ENCODE results near the gene HACD1. TPM values are rescaled to one million over a fixed set of nuclear protein-coding genes. Genes with fewer than 3 reads are reported as not detected.
"Not testable (repeated sequence)": the region's sequence is repeated elsewhere in the genome, so short reads cannot be mapped to it uniquely, and the experiment has no call there.

The HACD1 gene
- total RNA-seq, 1 donor from 2014 or later, result 41.6 TPM

DNA sequence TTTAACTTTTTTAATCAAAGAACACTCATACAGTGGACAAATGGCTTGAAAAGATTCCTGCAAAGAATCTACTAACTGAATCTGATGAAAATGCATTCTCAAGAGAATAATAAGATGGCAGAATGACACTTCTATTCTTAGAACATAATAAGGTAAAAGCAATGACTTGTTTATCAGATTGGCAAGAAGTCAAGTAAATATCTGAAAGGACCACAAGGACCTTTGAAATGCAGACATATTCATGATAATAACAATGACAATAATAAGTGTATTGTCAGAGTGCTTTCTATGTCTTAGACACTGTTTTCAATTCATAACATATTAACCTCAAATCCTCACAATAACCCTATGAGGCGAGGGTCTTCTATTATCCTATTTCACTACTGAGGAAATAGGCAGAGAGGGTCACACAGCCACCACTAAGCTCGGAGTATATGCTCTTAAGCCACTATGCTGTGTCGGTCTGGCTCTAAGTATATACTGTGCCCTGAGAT is 10.6 kb downstream of the HACD1 start:
- intact Hi-C loops (cut with DNase I), result loop anchor here (1.0 to 5.0 kb wide), 2 partner anchors 36 to 137 kb away; partner anchors contain the start of gene STAM
- Histone ChIP-seq H3K4me3 (no peak overlapping the region), H3K27ac (no peak overlapping the region), H3K4me1 (no peaks in the 10 kb centered on the region), H3K36me3 (peaks cover 12 to 29% of the 10 kb centered on the region in 2 donors), H3K27me3 (no peaks in the 10 kb centered on the region), H3K9me3 (no peaks in the 10 kb centered on the region)
- no peak for TF ChIP-seq CTCF (IDR thresholded peaks at IDR 0.05)
- no peak for DNase-seq (ENCODE audit: low spot score in 2 of 2)

DNA sequence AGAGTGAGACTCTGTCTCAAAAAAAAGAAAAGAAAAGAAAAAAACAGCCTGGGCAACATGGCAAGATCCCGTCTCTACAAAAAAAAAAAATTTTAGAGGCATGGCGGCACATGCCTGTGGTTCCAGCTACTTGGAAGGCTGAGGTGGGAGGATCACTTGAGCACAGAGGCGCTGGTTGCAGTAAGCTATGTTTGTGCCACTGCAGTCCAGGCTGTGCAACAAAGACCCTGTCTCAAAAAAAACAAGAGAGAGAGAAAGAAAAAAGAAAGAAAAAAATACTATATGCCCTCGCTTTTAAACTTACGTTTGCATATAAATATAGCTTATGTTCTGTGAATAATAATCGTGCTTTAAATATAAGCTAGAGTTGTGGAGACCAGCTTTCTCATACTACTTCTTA is 11.2 kb downstream of the HACD1 start:
- intact Hi-C loops (cut with DNase I), result loop anchor here (5.0 kb wide), 1 partner anchor 36 kb away; the partner anchor contains the start of gene STAM
- TF ChIP-seq CTCF (IDR thresholded peaks at IDR 0.05), result no peak
- Histone ChIP-seq H3K36me3 (peaks cover 14 to 35% of the 10 kb centered on the region in 2 donors), H3K4me3 (no peak overlapping the region), H3K27ac (no peak overlapping the region), H3K9me3 (no peaks in the 10 kb centered on the region), H3K27me3 (no peaks in the 10 kb centered on the region), H3K4me1 (no peaks in the 10 kb centered on the region)
- DNase-seq (ENCODE audit: low spot score in 2 of 2), result no peak

DNA sequence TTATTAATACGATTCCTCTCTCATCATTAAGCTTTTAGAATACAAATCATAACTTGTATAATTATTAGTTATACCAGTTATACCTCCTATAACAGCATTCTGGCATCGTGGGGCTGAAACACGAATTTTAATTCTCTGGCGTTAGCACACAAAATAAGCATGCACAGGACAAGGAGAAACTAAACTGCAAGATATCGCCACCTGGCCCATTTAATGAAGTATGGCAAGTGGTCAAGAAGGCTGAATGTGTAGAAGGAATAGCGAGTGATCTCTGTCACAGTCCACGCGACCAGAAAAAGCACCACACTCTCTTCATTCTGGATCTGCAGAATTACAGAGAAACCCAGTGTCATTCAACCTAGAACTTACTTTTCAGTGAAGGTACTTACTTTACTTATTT is 18.1 kb downstream of the HACD1 start:
- no peaks in the 10 kb centered on the region for H3K27me3 ChIP-seq
- no peaks in the 10 kb centered on the region for H3K9me3 ChIP-seq
- intact Hi-C loops (cut with DNase I), result no loop called here
- no peak for DNase-seq (ENCODE audit: low spot score in 2 of 2)
- no peak overlapping the region for H3K27ac ChIP-seq
- H3K4me3 ChIP-seq, result no peak overlapping the region
- TF ChIP-seq CTCF (IDR thresholded peaks at IDR 0.05), result no peak
- H3K36me3 ChIP-seq, result peaks cover 18 to 55% of the 10 kb centered on the region in 2 donors
- H3K4me1 ChIP-seq, result no peaks in the 10 kb centered on the region

GRCh38 chr10:17597386-17597785 is 19.8 kb downstream of the HACD1 start:
- intact Hi-C loops (cut with DNase I), result no loop called here
- no peak overlapping the region for H3K4me3 ChIP-seq
- DNase-seq (ENCODE audit: low spot score in 2 of 2), result no peak
- H3K36me3 ChIP-seq, result peaks cover 25 to 56% of the 10 kb centered on the region in 2 donors
- no peaks in the 10 kb centered on the region for H3K9me3 ChIP-seq
- TF ChIP-seq CTCF (IDR thresholded peaks at IDR 0.05), result no peak
- no peaks in the 10 kb centered on the region for H3K27me3 ChIP-seq
- H3K4me1 ChIP-seq, result no peaks in the 10 kb centered on the region
- H3K27ac ChIP-seq, result no peak overlapping the region

DNA sequence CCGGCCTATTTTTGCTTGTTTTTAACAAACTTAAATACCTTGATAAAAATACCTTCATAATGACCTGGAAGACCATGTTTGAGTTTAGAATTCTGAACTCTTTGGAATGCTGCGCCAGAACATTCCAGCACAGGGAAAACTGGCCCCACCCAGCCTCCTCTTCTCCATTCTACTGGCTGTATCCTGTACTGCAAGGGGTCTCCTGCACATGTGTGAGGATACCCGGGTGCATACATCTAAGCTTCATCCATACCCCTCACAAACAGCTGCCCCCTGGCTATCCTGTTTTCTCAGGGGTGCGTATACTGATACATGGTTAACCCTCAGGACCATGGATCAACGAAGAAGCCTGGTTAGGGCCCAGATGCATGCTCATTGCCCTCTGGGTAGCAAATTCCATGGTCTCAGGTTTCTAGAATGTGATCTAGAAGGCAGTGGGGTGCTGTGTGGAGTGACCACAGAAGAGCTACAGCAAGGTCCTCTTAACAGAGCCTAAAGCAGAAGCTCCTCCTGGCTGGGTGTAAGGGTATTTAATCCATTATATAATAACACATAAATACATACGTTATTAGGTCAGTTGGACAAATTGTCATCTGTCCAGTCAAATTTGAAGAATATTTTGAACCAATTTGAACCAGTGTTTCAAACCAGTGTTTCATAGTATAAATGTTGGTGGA is 26.1 kb downstream of the HACD1 start:
- H3K27me3 ChIP-seq, result no peaks in the 10 kb centered on the region
- TF ChIP-seq CTCF (IDR thresholded peaks at IDR 0.05), result no peak
- no peaks in the 10 kb centered on the region for H3K4me1 ChIP-seq
- DNase-seq (ENCODE audit: low spot score in 2 of 2), result no peak
- no peaks in the 10 kb centered on the region for H3K9me3 ChIP-seq
- H3K4me3 ChIP-seq, result no peak overlapping the region
- H3K27ac ChIP-seq, result no peak overlapping the region
- peaks cover 11 to 42% of the 10 kb centered on the region in 2 donors for H3K36me3 ChIP-seq
- intact Hi-C loops (cut with DNase I), result no loop called here

GRCh38 chr10:17589316-17589715 is 27.9 kb downstream of the HACD1 start:
- intact Hi-C loops (cut with DNase I); H3K4me1 ChIP-seq; DNase-seq (ENCODE audit: low spot score in 2 of 2); H3K4me3 ChIP-seq; H3K27ac ChIP-seq; H3K9me3 ChIP-seq; H3K27me3 ChIP-seq: not testable (repeated sequence)
- peaks cover 7 to 28% of the 10 kb centered on the region in 2 donors for H3K36me3 ChIP-seq
